GM12878 (cell line): Measurements from ENCODE around the gene SEC31A. TPM values are rescaled to one million over a fixed set of nuclear protein-coding genes. Genes with fewer than 3 reads are reported as not detected.
A peak's percentile ranks its signal among the peaks of the same experiment; 100 is the strongest.

Experiments
- CBX3 ChIP-seq: fragments of 200-600 bp; sonication (generic); IDR thresholded peaks from 2 replicates; pipeline ENCODE4 v1.6.1; 2016; ENCODE audit warnings: low read depth, borderline replicate concordance
- HDGF ChIP-seq: fragments of 450-650 bp; IDR thresholded peaks from 2 replicates; pipeline ENCODE4 v1.6.1; 2016; ENCODE audit warnings: antibody characterized with exemption
- IRF4 ChIP-seq: IDR thresholded peaks from 2 replicates; pipeline ENCODE4 v1.6.1; 2011; ENCODE audit warnings: low read depth, low read length
- MYB ChIP-seq: fragments of 150-350 bp; IDR thresholded peaks from 2 replicates; pipeline ENCODE4 v1.6.1; 2014; ENCODE audit warnings: mild to moderate bottlenecking, low read depth, low read length, borderline replicate concordance
- PML ChIP-seq: IDR thresholded peaks from 2 replicates; pipeline ENCODE4 v1.6.1; 2012; ENCODE audit warnings: low read length, inconsistent platforms
- POLR2A ChIP-seq: IDR thresholded peaks from 2 replicates; pipeline ENCODE4 v1.6.1; 2011; ENCODE audit warnings: low read depth, mild to moderate bottlenecking, low read length
- RUNX3 ChIP-seq: IDR thresholded peaks from 2 replicates; pipeline ENCODE4 v1.6.1; 2012; ENCODE audit warnings: low read length, inconsistent platforms
- SMAD5 ChIP-seq: IDR thresholded peaks from 2 replicates; pipeline ENCODE4 v1.6.1; 2016; ENCODE audit warnings: antibody characterized with exemption, low read depth
- SMC3 ChIP-seq: IDR thresholded peaks from 2 replicates; pipeline ENCODE4 v1.6.1; 2011; ENCODE audit warnings: low read length, improper control_type of control experiment, borderline replicate concordance
- SRF ChIP-seq, 2 experiments: IDR thresholded peaks; 2 replicates each; pipeline ENCODE4 v1.6.1; 2011; ENCODE audit warnings: low read depth in 2 of 2, low read length in 2 of 2, mild to moderate bottlenecking in 1 of 2, moderate library complexity in 1 of 2
- SUZ12 ChIP-seq: fragments of 200-600 bp; sonication (generic); IDR thresholded peaks from one replicate; pipeline ENCODE4 v1.6.1; 2018; ENCODE audit warnings: antibody characterized with exemption, mild to moderate bottlenecking; ENCODE audit not compliant: unreplicated experiment
- TAF1 ChIP-seq: IDR thresholded peaks from 2 replicates; pipeline ENCODE4 v1.6.1; 2011; ENCODE audit warnings: mild to moderate bottlenecking, low read depth, low read length, borderline replicate concordance
- TBL1XR1 ChIP-seq: IDR thresholded peaks from 2 replicates; pipeline ENCODE4 v1.6.1; 2012; ENCODE audit warnings: low read depth, low read length, improper control_type of control experiment
- polyA plus RNA-seq, 11 experiments: library from polyadenylated mRNA; depleted of rRNA in 4 of 11; unstranded in 6 of 11; stranded (reverse) in 5 of 11; fragments of >200 nt; fragmentation: Nextera tagmentation in 4 of 11; fragmentation: Illumina TruSeq in 1 of 11; extraction: Ambion mirVana in 4 of 11; extraction: Trizol in 1 of 11; gene quantifications; 1 replicate in 1 of 11; 2 replicates in 10 of 11; pipeline versions ENCODE4 v1.2.1 to v1.2.3, GENCODE V29; 2011 to 2016; ENCODE audit warnings: inconsistent platforms in 2 of 11, missing spikeins in 2 of 11, low read depth in 1 of 11
- total RNA-seq, 4 experiments: library from RNA; depleted of rRNA in 3 of 4; stranded (reverse); fragments of >200 nt in 3 of 4; fragmentation: Illumina TruSeq in 1 of 4; extraction: Trizol in 1 of 4; gene quantifications; 2 replicates each; pipeline versions ENCODE4 v1.2.1 to v1.2.3, GENCODE V29; 2013 to 2021
- TF ChIP-seq, protein P1 (sequence below): fragments of 450-650 bp; IDR thresholded peaks from 2 replicates; pipeline ENCODE4 v1.6.1; 2016; ENCODE audit warnings: mild to moderate bottlenecking
- TF ChIP-seq, protein P2 (sequence below): fragments of 450-650 bp; IDR thresholded peaks from 2 replicates; pipeline ENCODE4 v1.6.1; 2017; ENCODE audit warnings: mild to moderate bottlenecking, low read depth, inconsistent platforms; ENCODE audit not compliant: poor library complexity, severe bottlenecking
- TF ChIP-seq, protein P3 (sequence below): fragments of 450-650 bp; IDR thresholded peaks from 2 replicates; pipeline ENCODE4 v1.6.1; 2017; ENCODE audit warnings: mild to moderate bottlenecking
- TF ChIP-seq, protein P4 (sequence below): fragments of 450-650 bp; IDR thresholded peaks from 2 replicates; pipeline ENCODE4 v1.6.1; 2017; ENCODE audit warnings: borderline replicate concordance
- TF ChIP-seq, protein P5 (sequence below): IDR thresholded peaks from 2 replicates; pipeline ENCODE4 v1.6.1; 2012; ENCODE audit warnings: low read depth, low read length, improper control_type of control experiment
- TF ChIP-seq, protein P6 (sequence below): fragments of 450-650 bp; IDR thresholded peaks from 2 replicates; pipeline ENCODE4 v1.6.1; 2014; ENCODE audit warnings: mild to moderate bottlenecking

Gene SEC31A
- total and polyA plus RNA-seq, 10 of the 15 experiments (the other 5 are each of a cell fraction or from before 2014, with no cell fraction given), result 74.6 to 171 (median 129) TPM

DNA sequence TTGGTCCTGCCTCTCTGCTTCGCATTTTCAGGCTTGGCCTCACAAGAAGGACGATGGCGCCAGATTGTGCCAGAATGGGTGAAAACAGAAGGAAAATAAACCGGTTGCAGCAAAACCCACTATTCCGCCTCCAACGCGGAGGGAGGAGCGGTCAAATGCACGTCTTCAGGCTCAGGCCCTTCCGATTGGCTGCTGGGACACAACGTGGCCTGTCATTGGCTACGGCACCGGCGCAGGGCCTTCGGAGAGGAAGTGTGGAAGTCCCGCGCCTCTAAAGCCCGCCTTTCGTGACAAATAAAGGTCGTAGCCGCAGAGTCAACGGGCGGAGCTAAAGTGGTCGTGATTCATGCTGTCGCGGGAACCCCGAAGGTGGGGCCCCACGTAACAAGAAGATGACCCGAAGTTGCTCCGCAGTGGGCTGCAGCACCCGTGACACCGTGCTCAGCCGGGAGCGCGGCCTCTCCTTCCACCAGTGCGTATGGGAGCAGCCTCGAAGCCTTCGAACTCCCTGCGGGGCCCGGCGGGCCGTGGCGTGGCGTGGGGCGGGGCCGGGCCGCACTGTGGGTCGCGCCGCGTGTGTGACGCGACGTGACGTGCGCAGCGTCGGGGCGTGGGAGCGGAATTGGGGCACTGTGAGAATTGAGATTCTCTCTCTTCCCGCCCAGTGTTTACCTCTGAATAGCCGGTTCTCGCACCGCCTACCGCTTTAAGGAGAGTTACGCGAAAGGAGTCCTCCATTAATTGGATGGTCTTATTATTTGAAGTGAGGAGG is 9.6 kb upstream of the SEC31A start, which contains the start of gene THAP9 (continued):
- TF ChIP-seq SMC3 (no peak), SRF (IDR thresholded peaks at IDR 0.05; ENCODE audit: low read depth in 2 of 2, low read length in 2 of 2) (no peak), HDGF (0 out of 2 replicates have a peak, but pooled peaks have one; percentile 14), POLR2A (peak; percentile 93), SUZ12 (no peak), IRF4 (peak; percentile 22; the same call in 1 of the 2 replicates), CBX3 (no peak), MYB (no peak), SMAD5 (peak; percentile 97), RUNX3 (peak; percentile 64), TAF1 (peak; percentile 97), PML (peak; percentile 97), TBL1XR1 (no peak; the same call in none of the 2 replicates)
- TF ChIP-seq, protein P1, sequence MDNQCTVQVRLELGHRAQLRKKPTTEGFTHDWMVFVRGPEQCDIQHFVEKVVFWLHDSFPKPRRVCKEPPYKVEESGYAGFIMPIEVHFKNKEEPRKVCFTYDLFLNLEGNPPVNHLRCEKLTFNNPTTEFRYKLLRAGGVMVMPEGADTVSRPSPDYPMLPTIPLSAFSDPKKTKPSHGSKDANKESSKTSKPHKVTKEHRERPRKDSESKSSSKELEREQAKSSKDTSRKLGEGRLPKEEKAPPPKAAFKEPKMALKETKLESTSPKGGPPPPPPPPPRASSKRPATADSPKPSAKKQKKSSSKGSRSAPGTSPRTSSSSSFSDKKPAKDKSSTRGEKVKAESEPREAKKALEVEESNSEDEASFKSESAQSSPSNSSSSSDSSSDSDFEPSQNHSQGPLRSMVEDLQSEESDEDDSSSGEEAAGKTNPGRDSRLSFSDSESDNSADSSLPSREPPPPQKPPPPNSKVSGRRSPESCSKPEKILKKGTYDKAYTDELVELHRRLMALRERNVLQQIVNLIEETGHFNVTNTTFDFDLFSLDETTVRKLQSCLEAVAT, result no peak
- TF ChIP-seq, protein P2, sequence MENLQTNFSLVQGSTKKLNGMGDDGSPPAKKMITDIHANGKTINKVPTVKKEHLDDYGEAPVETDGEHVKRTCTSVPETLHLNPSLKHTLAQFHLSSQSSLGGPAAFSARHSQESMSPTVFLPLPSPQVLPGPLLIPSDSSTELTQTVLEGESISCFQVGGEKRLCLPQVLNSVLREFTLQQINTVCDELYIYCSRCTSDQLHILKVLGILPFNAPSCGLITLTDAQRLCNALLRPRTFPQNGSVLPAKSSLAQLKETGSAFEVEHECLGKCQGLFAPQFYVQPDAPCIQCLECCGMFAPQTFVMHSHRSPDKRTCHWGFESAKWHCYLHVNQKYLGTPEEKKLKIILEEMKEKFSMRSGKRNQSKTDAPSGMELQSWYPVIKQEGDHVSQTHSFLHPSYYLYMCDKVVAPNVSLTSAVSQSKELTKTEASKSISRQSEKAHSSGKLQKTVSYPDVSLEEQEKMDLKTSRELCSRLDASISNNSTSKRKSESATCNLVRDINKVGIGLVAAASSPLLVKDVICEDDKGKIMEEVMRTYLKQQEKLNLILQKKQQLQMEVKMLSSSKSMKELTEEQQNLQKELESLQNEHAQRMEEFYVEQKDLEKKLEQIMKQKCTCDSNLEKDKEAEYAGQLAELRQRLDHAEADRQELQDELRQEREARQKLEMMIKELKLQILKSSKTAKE, result no peak
- TF ChIP-seq, protein P3, sequence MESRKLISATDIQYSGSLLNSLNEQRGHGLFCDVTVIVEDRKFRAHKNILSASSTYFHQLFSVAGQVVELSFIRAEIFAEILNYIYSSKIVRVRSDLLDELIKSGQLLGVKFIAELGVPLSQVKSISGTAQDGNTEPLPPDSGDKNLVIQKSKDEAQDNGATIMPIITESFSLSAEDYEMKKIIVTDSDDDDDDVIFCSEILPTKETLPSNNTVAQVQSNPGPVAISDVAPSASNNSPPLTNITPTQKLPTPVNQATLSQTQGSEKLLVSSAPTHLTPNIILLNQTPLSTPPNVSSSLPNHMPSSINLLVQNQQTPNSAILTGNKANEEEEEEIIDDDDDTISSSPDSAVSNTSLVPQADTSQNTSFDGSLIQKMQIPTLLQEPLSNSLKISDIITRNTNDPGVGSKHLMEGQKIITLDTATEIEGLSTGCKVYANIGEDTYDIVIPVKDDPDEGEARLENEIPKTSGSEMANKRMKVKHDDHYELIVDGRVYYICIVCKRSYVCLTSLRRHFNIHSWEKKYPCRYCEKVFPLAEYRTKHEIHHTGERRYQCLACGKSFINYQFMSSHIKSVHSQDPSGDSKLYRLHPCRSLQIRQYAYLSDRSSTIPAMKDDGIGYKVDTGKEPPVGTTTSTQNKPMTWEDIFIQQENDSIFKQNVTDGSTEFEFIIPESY, result no peak
- TF ChIP-seq, protein P4, sequence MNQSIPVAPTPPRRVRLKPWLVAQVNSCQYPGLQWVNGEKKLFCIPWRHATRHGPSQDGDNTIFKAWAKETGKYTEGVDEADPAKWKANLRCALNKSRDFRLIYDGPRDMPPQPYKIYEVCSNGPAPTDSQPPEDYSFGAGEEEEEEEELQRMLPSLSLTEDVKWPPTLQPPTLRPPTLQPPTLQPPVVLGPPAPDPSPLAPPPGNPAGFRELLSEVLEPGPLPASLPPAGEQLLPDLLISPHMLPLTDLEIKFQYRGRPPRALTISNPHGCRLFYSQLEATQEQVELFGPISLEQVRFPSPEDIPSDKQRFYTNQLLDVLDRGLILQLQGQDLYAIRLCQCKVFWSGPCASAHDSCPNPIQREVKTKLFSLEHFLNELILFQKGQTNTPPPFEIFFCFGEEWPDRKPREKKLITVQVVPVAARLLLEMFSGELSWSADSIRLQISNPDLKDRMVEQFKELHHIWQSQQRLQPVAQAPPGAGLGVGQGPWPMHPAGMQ, result no peak
- TF ChIP-seq, protein P5, sequence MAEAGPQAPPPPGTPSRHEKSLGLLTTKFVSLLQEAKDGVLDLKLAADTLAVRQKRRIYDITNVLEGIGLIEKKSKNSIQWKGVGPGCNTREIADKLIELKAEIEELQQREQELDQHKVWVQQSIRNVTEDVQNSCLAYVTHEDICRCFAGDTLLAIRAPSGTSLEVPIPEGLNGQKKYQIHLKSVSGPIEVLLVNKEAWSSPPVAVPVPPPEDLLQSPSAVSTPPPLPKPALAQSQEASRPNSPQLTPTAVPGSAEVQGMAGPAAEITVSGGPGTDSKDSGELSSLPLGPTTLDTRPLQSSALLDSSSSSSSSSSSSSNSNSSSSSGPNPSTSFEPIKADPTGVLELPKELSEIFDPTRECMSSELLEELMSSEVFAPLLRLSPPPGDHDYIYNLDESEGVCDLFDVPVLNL, result no peak
- TF ChIP-seq, protein P6, sequence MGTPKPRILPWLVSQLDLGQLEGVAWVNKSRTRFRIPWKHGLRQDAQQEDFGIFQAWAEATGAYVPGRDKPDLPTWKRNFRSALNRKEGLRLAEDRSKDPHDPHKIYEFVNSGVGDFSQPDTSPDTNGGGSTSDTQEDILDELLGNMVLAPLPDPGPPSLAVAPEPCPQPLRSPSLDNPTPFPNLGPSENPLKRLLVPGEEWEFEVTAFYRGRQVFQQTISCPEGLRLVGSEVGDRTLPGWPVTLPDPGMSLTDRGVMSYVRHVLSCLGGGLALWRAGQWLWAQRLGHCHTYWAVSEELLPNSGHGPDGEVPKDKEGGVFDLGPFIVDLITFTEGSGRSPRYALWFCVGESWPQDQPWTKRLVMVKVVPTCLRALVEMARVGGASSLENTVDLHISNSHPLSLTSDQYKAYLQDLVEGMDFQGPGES, result peak; percentile 82
